Measurements from ENCODE around the gene ASB6.
"Not testable (repeated sequence)": the region's sequence is repeated elsewhere in the genome, so short reads cannot be mapped to it uniquely, and the experiment has no call there.

Gene ASB6

DNA sequence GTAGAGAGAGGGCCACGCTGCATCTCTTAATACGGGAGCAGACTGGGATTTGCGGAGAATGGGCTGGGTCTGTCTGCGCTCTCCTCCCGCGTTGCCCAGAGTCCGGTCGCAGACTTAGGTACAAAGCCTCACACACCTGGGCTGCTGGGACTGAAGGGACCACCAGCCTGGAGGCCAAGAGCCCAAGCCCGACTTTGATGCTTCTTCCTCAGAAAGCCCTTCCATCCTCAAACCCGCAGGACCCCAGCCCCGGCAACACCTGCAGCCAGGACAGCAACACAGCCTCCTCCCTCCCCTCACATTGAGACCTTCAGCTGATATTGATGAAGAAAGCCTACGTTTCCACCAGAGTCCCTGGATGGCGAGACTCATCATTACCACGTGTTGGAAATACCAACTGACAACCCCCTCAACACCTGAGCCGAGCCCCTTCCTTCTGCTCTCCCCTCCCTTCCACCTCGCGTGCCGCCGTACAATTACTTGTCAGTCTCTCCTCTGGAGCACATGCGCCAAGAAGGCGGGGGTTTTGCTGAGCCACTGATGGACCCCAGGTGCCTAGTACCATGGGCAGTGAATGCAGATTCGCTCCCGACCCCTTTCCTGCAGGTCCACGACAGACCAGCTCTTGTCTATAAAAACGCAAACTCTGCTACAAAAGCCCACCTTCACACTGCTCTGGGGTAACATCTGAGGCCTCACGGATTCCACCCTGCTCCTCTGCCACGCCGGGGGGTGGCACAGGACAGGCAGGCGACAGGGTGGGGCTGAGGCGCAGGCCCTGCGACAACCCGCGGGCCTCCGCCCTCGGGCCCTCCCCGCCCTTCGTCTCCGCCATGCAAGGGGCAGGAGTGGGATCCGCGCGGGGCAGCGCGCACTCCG is 841 bp downstream of the ASB6 start:
- no peak for DNase-seq

- DNase-seq = no peak
Measured at GRCh38 chr9:129640086-129640870, 1.7 kb downstream of the ASB6 start.

DNA sequence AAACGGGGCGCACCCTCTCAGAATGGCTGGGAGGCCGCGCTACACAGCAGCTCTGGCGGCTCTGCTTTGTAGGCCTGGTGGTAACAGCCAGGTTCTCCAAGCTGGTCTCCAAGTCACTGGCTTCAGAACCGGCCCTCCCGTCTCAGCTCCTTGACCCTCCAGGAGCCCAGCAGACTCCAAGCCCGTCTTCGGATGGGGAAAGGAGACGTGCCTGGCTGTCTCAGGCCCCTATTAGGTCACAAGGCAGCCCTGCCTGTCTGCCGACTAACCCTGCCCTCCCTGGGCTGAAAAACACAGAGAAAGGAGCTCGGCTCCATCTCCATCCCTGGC is 2.2 kb downstream of the ASB6 start:
- DNase-seq = no peak

- DNase-seq = no peak
Measured at GRCh38 chr9:129639034-129639630, 2.8 kb downstream of the ASB6 start.

GRCh38 chr9:129637673-129638439 is 4.1 kb downstream of the ASB6 start:
- no peak for DNase-seq

GRCh38 chr9:129637102-129637501 is 4.8 kb downstream of the ASB6 start:
- DNase-seq = no peak

GRCh38 chr9:129636343-129636742 is 5.6 kb downstream of the ASB6 start:
- not testable (repeated sequence) for DNase-seq

DNA sequence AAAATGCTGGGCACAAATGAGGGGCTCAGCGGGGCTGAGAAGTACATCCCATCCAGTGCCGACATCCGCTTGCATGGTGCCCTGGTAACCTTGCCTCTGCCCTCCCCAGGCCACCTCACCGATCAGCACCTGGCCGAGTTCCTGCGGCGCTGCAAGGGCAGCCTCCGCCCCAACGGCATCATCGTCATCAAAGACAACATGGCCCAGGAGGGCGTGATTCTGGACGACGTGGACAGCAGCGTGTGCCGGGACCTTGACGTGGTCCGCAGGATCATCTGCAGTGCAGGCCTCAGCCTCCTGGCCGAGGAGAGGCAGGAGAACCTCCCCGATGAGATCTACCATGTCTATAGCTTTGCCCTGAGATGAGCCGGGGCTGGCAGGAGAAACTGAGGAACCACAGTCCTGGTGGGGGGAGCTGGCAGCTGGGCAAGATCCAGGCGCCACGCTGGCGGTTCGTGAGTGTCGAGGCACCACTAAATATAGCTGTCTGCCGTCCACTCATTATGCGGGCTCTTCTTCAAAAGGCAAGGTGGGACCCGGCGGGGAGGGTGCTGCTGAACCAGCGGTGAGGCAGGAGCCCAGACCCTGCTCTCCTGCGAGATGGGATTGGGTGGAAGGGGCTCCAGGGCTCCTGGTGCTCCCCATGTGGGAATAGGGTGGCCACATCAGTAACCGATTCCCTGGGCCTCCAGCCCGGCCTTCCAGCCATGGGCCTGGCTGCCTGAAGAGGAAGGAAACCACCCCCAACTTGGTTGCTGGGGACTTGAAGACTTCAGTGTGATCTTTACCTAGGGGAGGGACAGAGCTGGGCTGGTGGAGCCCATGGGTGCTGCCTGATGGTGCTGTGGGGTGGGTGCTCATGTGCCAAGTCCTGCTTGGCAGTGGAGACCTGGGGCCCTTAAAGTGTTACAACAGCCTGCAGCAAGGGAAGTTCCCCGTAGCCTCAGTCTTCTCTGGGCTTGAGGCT is 6.6 kb downstream of the ASB6 start:
- no peak for DNase-seq

- no peak for DNase-seq
Measured at GRCh38 chr9:129633848-129634247, 8.1 kb downstream of the ASB6 start.

DNA sequence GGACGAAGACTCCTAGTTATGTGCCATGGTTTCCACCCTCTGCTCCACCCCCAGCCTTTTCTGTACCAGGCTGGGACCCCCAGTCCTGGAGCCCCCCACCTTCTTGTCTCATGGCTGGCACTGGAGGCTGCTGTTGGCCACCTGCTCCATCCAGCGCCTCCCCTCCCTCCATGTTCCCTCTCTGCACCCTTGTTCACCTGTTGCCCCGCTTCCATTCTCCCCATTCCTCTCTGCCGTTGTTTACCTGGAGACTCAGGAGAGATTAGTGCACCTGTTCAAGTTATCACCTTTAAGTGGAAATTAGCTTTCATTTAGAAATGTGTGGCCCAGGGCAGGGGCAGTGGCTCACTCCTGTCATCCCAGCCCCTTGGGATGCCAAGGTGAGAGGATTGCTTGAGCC is 8.7 kb downstream of the ASB6 start:
- no peak for DNase-seq

- DNase-seq = peak; percentile 33
Measured at GRCh38 chr9:129632460-129632859, 9.5 kb downstream of the ASB6 start.

GRCh38 chr9:129631674-129632129 is 10.2 kb downstream of the ASB6 start:
- no peak for DNase-seq

GRCh38 chr9:129630967-129631673 is 10.8 kb downstream of the ASB6 start:
- DNase-seq = peak; percentile 31

- no peak for DNase-seq
Measured at GRCh38 chr9:129629251-129629820, 12.6 kb downstream of the ASB6 start.

- DNase-seq = no peak
Measured at GRCh38 chr9:129628709-129629108, 13.2 kb downstream of the ASB6 start.

DNA sequence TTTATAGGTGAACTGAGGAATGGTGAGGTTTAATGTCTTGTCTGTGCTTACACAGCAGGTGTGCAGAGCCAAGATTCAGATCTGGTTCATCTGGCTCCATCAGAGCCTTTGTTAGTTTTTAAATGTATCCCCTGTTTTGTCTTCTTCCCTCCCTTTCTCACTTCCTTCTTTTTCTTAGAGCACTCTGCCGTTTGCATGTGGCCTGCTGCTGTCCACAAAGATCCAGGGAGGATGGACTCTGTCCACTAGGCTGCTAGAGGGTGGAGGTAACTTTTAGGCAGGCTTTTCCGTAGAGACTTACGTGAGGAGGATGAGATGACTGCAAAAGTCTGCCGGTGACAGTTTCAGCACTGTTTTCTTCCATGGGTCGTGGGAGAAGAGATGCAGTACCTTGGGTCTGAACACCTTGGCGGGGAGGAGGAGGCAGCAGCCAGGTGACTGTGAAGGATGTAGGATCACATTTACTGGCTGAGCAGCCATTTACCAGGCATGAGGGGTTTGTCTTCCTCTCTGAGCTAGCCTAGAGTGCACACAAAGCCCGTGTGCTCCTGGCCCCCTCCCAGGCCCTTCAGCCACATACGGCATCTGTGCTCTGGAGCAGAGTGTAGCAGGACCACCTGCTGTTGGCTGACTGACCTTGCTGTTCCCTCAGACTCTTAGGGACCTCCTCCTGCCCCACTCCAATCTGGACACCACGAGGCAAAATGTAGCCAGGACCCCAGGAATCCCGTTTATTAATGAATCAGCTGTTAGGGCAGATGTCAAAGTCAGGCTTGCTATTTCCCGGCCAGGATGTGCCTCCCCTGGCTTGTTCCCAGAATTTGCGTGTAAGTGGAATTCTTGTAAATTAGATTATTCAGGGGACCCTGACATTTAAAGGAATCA is 14.2 kb downstream of the ASB6 start:
- no peak for DNase-seq

DNA sequence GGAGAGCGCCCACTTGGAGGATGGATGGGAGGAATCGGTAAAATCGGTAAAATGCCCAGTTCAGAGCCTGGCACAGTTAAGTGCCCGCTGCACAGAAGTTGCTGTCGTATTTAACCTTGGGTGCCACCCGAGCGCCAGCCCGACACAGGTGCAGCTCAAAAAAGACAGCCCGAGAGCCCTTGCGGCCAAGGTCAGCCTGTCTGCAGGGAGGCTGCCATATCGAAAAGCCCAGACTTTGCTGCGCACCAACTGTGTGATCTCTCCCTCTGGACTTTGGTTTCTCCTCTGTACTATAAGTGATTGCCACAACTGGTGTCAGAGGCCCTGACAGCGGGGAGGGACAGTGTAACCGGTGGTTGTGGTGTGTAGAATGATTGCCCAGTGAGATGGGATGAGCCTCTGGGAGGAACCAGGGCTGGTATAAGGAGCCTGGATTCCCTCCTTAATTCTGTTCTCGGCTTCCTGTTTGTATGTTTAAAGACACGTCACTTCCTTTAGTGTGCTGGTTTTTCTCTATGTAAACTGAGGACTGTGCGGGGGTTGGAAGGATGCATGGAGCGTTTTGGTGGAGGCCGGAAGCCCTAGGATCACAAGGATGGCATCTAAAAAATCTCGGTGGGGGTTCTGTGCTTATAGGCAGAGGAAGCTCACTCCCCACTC is 15.2 kb downstream of the ASB6 start:
- peak; percentile 47 for DNase-seq

GRCh38 chr9:129626079-129626624 is 15.8 kb downstream of the ASB6 start, which contains the start of gene NTMT1:
Gene NTMT1 (plus strand): TSS chr9:129626163. CDS start chr9:129632704, 6,541 bp downstream.
- peak; percentile 93 for DNase-seq

GRCh38 chr9:129624947-129625346 is 17.0 kb downstream of the ASB6 start:
- peak; percentile 44 for DNase-seq
